ENCODE data around the gene RMND5B.
"Not testable (repeated sequence)": the region's sequence is repeated elsewhere in the genome, so short reads cannot be mapped to it uniquely, and the experiment has no call there.

The RMND5B gene

GRCh38 chr5:178177569-178177968 lies 46.8 kb downstream of the RMND5B start:
- no peak for DNase-seq

GRCh38 chr5:178180141-178180863 lies 49.5 kb downstream of the RMND5B start:
- DNase-seq = no peak

- DNase-seq = no peak
Observed at GRCh38 chr5:178182158-178182876, 51.5 kb downstream of the RMND5B start.

DNA sequence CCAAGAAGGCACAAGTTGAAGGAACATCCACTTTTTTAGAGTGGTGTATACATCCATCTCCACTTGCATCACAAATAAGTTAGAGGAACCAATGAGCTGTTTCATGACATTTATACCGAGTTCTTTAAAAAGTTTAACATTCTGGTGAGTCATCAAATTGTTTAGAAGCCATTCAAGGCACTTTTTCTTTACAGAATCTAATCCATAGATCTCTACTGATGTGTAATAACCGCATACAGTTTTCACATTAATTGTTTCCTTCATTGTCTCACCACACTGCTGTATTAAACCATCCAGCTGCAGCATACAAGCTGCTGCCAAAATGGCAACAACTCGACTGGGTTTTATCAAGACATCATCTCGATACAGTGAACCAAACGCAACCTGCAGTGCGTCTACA lies 55.6 kb downstream of the RMND5B start:
- no peak for DNase-seq

DNA sequence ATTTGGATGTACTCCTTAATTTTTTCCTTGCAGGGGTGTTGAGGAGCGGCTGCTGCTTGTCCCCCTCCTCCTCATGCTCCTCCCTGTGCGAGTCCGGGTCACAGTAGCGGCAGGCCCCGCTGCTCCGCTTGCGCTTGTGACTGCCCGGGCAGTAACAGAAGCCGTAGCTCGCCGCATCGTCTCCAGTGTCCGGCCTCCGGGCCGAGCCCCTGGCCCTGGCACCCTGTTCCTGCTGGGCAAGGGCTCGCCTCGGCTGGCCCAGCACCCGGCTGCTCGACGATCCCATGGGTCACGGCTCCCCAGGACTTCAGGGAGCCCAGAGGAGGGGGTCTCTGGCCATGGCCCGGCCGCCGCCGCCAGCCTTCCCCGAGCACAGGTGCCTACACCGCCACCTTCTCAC lies 56.2 kb downstream of the RMND5B start, which contains the start of gene GMCL2:
GMCL2 (minus strand) TSS at position 358 of the 400 bp plus-strand sequence; CDS start at position 286, 72 bp downstream.
- no peak for DNase-seq

GRCh38 chr5:178189433-178189832 lies 58.6 kb downstream of the RMND5B start:
- no peak for DNase-seq

- no peak for DNase-seq
Observed at GRCh38 chr5:178191661-178192060, 60.8 kb downstream of the RMND5B start.

GRCh38 chr5:178192244-178192643 lies 61.4 kb downstream of the RMND5B start:
- DNase-seq = no peak

- no peak for DNase-seq
Observed at GRCh38 chr5:178192787-178193186, 62.0 kb downstream of the RMND5B start.

GRCh38 chr5:178193251-178193809 lies 62.5 kb downstream of the RMND5B start:
- no peak for DNase-seq

DNA sequence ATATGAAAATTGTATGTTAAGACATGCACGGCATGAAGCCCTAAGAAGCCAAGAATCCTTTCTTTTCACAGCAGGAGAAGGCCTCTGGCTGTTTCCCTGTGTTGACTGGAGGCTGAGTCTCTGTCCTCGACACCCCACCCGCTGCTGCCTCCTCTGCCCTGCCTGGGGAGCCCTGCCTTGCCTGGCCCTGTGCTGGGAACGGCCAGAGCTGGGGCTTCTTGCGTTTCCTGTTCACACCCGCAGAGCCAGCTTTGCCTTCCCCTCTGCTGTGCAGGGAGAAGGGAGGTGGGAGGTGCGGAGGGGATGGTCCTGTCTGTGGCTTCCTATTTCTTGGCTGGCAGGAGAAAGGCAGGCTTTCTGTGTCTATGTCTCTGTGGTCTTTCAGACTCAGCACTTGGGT lies 63.2 kb downstream of the RMND5B start:
- DNase-seq = no peak

DNA sequence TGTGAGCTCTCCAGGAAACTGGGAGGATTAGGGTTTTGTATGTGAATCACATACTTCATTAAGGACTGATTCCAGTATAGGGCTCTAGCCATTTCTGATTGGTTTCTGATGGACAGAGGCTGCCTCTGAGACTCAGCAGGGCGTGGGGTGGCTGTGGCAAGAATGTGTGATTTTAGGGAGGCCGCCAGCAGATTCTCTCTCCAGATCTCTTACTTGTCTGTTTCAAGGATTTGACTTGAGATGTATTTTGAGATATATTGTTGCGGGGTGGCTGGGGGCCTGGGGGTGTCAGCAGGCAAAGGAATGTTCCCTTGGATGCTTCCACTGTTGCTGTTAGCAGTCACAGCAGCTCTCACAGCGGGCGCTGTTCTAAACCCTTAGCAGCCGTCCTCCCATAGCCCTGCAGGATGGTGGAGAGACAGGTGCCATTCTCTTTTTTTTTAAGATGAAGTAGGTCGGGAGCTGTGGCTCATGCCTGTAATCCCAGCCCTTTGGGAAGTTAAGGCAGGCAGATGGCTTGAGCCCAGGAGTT lies 65.5 kb downstream of the RMND5B start:
- DNase-seq = no peak

GRCh38 chr5:178196986-178197385 lies 66.2 kb downstream of the RMND5B start:
- no peak for DNase-seq

DNA sequence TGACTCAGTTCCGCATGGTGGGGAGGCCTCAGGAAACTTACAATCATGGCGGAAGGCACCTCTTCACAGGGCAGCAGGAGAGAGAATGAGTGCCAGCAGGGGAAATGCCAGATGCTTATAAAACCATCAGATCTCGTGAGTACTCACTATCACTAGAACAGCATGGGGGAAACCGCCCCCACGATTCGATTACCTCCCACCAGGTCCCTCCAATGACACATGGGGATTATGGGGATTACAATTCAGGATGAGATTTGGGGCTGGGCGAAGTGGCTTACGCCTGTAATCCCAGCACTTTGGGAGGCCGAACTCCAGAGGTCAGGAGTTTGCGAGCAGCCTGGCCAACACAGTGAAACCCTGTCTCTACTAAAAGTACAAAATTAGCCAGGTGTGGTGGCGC lies 67.3 kb downstream of the RMND5B start:
- not testable (repeated sequence) for DNase-seq

- DNase-seq = no peak
Observed at GRCh38 chr5:178198706-178199105, 67.9 kb downstream of the RMND5B start.

GRCh38 chr5:178199581-178200434 lies 69.0 kb downstream of the RMND5B start:
- DNase-seq = no peak

Measured in GOT3 (cell line).